WTC11 (cell line): ENCODE results near the gene PSME2. TPM values are rescaled to one million over a fixed set of nuclear protein-coding genes. Genes with fewer than 3 reads are reported as not detected.

Source experiments
- AFF4 ChIP-seq: sonication (generic); formaldehyde crosslinking; IDR thresholded peaks from 2 replicates; pipeline ENCODE4 v1.8.1; 2023; ENCODE audit warnings: mild to moderate bottlenecking, missing genetic modification reagents, borderline replicate concordance
- ATF2 ChIP-seq: sonication (generic); formaldehyde crosslinking; IDR thresholded peaks from 2 replicates; pipeline ENCODE4 v1.8.1; 2022; ENCODE audit warnings: low read depth, missing genetic modification reagents, borderline replicate concordance
- CBFB ChIP-seq: sonication (generic); formaldehyde crosslinking; IDR thresholded peaks from 2 replicates; pipeline ENCODE4 v1.8.1; 2022; ENCODE audit warnings: mild to moderate bottlenecking, low read depth, missing genetic modification reagents
- E2F4 ChIP-seq: sonication (generic); formaldehyde crosslinking; IDR thresholded peaks from 2 replicates; pipeline ENCODE4 v1.8.1; 2022; ENCODE audit warnings: low read depth, mild to moderate bottlenecking, moderate library complexity, missing genetic modification reagents, borderline replicate concordance
- E2F5 ChIP-seq: sonication (generic); formaldehyde crosslinking; IDR thresholded peaks from 2 replicates; pipeline ENCODE4 v1.8.1; 2022; ENCODE audit warnings: mild to moderate bottlenecking, moderate library complexity, missing genetic modification reagents
- ELF4 ChIP-seq: sonication (generic); formaldehyde crosslinking; IDR thresholded peaks from 2 replicates; pipeline ENCODE4 v1.8.1; 2022; ENCODE audit warnings: low read depth, mild to moderate bottlenecking, moderate library complexity, missing genetic modification reagents
- FOXJ3 ChIP-seq: sonication (generic); formaldehyde crosslinking; IDR thresholded peaks from 2 replicates; pipeline ENCODE4 v1.9.0; 2021; ENCODE audit warnings: missing genetic modification reagents, mild to moderate bottlenecking, borderline replicate concordance
- FOXP4 ChIP-seq: sonication (generic); formaldehyde crosslinking; IDR thresholded peaks from 2 replicates; pipeline ENCODE4 v1.8.0; 2022; ENCODE audit warnings: mild to moderate bottlenecking, missing genetic modification reagents
- HMGA2 ChIP-seq: fragments of 250-450 bp; sonication (Bioruptor Pico); IDR thresholded peaks from 2 replicates; pipeline ENCODE4 v1.4.0; 2021; ENCODE audit warnings: mild to moderate bottlenecking, moderate library complexity
- MYBL2 ChIP-seq: sonication (generic); formaldehyde crosslinking; IDR thresholded peaks from 2 replicates; pipeline ENCODE4 v1.8.1; 2023; ENCODE audit warnings: mild to moderate bottlenecking, moderate library complexity, missing genetic modification reagents
- NR1H2 ChIP-seq: sonication (generic); formaldehyde crosslinking; IDR thresholded peaks from 2 replicates; pipeline ENCODE4 v1.9.0; 2021; ENCODE audit warnings: mild to moderate bottlenecking, moderate library complexity, missing genetic modification reagents
- RORB ChIP-seq: fragments of 250-450 bp; sonication (Bioruptor Pico); IDR thresholded peaks from 2 replicates; pipeline ENCODE4 v1.9.0; 2021; ENCODE audit warnings: mild to moderate bottlenecking
- SMAD4 ChIP-seq: sonication (generic); formaldehyde crosslinking; IDR thresholded peaks from 2 replicates; pipeline ENCODE4 v1.8.0; 2022; ENCODE audit warnings: mild to moderate bottlenecking, missing genetic modification reagents
- TCF7 ChIP-seq: sonication (generic); formaldehyde crosslinking; IDR thresholded peaks from 2 replicates; pipeline ENCODE4 v1.8.0; 2022; ENCODE audit warnings: mild to moderate bottlenecking, low read depth, missing genetic modification reagents, moderate library complexity
- TEAD1 ChIP-seq: sonication (generic); formaldehyde crosslinking; IDR thresholded peaks from 2 replicates; pipeline ENCODE4 v1.8.0; 2022; ENCODE audit warnings: mild to moderate bottlenecking, missing genetic modification reagents
- ZBTB21 ChIP-seq: sonication (generic); formaldehyde crosslinking; IDR thresholded peaks from 2 replicates; pipeline ENCODE4 v1.8.1; 2023; ENCODE audit warnings: mild to moderate bottlenecking, missing genetic modification reagents, borderline replicate concordance
- ZNF121 ChIP-seq: sonication (generic); formaldehyde crosslinking; IDR thresholded peaks from 2 replicates; pipeline ENCODE4 v1.8.0; 2023; ENCODE audit warnings: missing genetic modification reagents
- ZNF219 ChIP-seq: sonication (generic); formaldehyde crosslinking; IDR thresholded peaks from 2 replicates; pipeline ENCODE4 v1.8.0; 2023; ENCODE audit warnings: missing genetic modification reagents, mild to moderate bottlenecking, borderline replicate concordance
- ZNF396 ChIP-seq: fragments of 250-450 bp; sonication (Bioruptor Pico); IDR thresholded peaks from 2 replicates; pipeline ENCODE4 v1.8.0; 2021; ENCODE audit warnings: mild to moderate bottlenecking, moderate library complexity, borderline replicate concordance
- ZNF425 ChIP-seq: fragments of 250-450 bp; sonication (Bioruptor Pico); conservative IDR thresholded peaks from 2 replicates; pipeline ENCODE4 v1.9.0; 2021; ENCODE audit warnings: mild to moderate bottlenecking
- total RNA-seq: library from RNA; stranded (reverse); gene quantifications from 3 replicates; pipeline ENCODE4 v1.2.3, GENCODE V29; 2021
- TF ChIP-seq, protein P1 (sequence below): sonication (generic); formaldehyde crosslinking; IDR thresholded peaks from 2 replicates; pipeline ENCODE4 v1.8.1; 2023; ENCODE audit warnings: mild to moderate bottlenecking, missing genetic modification reagents
- TF ChIP-seq, protein P2 (sequence below): fragments of 250-450 bp; sonication (Bioruptor Pico); IDR thresholded peaks from 2 replicates; pipeline ENCODE4 v1.9.0; 2021; ENCODE audit warnings: mild to moderate bottlenecking

PSME2 gene
- total RNA-seq, 1 experiment from 2014 or later = 103 TPM

DNA sequence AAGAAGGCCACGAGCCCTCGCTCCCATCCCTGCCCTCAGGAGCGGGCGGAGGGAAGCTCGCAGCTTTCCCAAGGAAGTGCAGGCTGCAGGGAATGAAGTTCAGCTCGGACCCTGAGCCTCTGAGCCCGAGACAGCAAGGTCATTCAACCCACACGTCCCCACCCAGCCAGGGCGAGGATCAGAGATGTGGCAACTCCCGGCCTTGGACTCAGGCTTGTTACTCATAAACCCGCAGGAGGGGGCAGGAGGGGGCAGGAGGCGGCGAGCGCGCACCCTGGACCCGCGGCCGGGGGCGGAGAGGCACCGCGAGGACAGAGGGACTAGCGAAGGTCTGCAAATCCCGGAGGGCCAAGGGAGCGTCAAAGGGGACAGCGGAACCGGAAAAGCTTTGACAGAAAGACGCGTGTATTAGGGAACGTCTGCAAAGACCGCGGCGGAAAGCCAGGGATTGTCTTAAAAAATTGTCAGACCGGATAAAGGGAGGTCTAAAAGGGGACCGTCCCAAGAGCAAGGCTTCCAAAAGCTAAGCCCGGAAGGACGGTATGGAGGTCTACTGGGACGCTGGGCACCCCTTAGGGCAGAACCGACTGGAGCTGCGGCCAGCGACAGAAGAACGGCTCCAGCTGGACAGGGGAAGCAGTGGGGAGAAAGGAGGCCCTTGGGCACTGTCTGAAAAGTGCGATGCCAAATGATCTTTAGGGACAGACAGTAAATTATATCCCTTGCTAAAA lies 32.4 kb downstream of the PSME2 start (continued):
- no peak for TF ChIP-seq AFF4
- TF ChIP-seq ELF4 = no peak
- TF ChIP-seq E2F4 = no peak
- no peak for TF ChIP-seq FOXJ3 (CRISPR knock-in tag)
- TF ChIP-seq E2F5 (CRISPR knock-in tag) = no peak
- TF ChIP-seq RORB (CRISPR knock-in tag) = no peak
- peak; percentile 36; the same call in 1 of the 2 replicates for TF ChIP-seq TEAD1 (CRISPR knock-in tag)
- TF ChIP-seq SMAD4 = no peak
- no peak for TF ChIP-seq ZNF425 (CRISPR knock-in tag)
- TF ChIP-seq, protein P1, sequence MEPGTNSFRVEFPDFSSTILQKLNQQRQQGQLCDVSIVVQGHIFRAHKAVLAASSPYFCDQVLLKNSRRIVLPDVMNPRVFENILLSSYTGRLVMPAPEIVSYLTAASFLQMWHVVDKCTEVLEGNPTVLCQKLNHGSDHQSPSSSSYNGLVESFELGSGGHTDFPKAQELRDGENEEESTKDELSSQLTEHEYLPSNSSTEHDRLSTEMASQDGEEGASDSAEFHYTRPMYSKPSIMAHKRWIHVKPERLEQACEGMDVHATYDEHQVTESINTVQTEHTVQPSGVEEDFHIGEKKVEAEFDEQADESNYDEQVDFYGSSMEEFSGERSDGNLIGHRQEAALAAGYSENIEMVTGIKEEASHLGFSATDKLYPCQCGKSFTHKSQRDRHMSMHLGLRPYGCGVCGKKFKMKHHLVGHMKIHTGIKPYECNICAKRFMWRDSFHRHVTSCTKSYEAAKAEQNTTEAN (CRISPR knock-in tag) = no peak
- no peak for TF ChIP-seq ZNF219 (CRISPR knock-in tag)
- TF ChIP-seq, protein P2, sequence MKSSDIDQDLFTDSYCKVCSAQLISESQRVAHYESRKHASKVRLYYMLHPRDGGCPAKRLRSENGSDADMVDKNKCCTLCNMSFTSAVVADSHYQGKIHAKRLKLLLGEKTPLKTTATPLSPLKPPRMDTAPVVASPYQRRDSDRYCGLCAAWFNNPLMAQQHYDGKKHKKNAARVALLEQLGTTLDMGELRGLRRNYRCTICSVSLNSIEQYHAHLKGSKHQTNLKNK (CRISPR knock-in tag) = no peak
- no peak for TF ChIP-seq ZNF396
- no peak for TF ChIP-seq CBFB (CRISPR knock-in tag)
- TF ChIP-seq ATF2 = no peak
- no peak for TF ChIP-seq NR1H2 (CRISPR knock-in tag)
- no peak for TF ChIP-seq ZNF121 (CRISPR knock-in tag)
- no peak for TF ChIP-seq HMGA2
- peak; percentile 64; the same call in 1 of the 2 replicates for TF ChIP-seq ZBTB21
- no peak for TF ChIP-seq TCF7 (CRISPR knock-in tag)
- no peak for TF ChIP-seq FOXP4 (CRISPR knock-in tag)
- TF ChIP-seq MYBL2 (CRISPR knock-in tag) = no peak; the same call in 1 of the 2 replicates
